HL-60 (cell line): Measurements from ENCODE around the gene MRTFA.

ENCODE experiments used
- DNase-seq, 2 experiments: peaks; one replicate each; pipeline ENCODE4 v3.0.0-alpha.2; 2010 to 2020; ENCODE audit warnings: low read depth in 1 of 2, low spot score in 1 of 2
- H3K27ac ChIP-seq: fragments of 250-450 bp; sonication (Bioruptor Pico); replicated peaks from 2 replicates; pipeline ENCODE4 v1.5.1; 2020; ENCODE audit warnings: mild to moderate bottlenecking, moderate library complexity
- H3K27me3 ChIP-seq: fragments of 250-450 bp; sonication (Bioruptor Pico); 2 replicates; pipeline ENCODE4 v1.5.1; 2021; ENCODE audit warnings: mild to moderate bottlenecking, moderate library complexity; ENCODE audit not compliant: insufficient read depth, poor library complexity, severe bottlenecking
- H3K4me3 ChIP-seq: replicated peaks from 2 replicates; pipeline ENCODE4 v1.5.1; 2011; ENCODE audit warnings: mild to moderate bottlenecking, control low read depth, low read length; ENCODE audit not compliant: insufficient read depth
- CTCF ChIP-seq: IDR thresholded peaks from one replicate; pipeline ENCODE4 v1.5.1; 2011; ENCODE audit warnings: low read length, control low read depth, inconsistent platforms; ENCODE audit not compliant: insufficient read depth
- GABPA ChIP-seq: IDR thresholded peaks from 2 replicates; pipeline ENCODE4 v1.6.1; 2012; ENCODE audit warnings: low read depth
- POLR2AphosphoS5 ChIP-seq: IDR thresholded peaks from 2 replicates; pipeline ENCODE4 v1.6.1; 2012; ENCODE audit warnings: low read depth
- REST ChIP-seq: IDR thresholded peaks from 2 replicates; pipeline ENCODE4 v1.6.1; 2012; ENCODE audit warnings: low read depth; ENCODE audit not compliant: insufficient replicate concordance
- SPI1 ChIP-seq: IDR thresholded peaks from 2 replicates; pipeline ENCODE4 v1.6.1; 2012; ENCODE audit warnings: low read depth, mild to moderate bottlenecking, borderline replicate concordance

MRTFA gene

GRCh38 chr22:40441761-40442390, 194.6 kb downstream of the MRTFA start:
- no peak overlapping the region for H3K27ac ChIP-seq
- peak in 1 of 2 experiments; percentile 61 for DNase-seq
- TF ChIP-seq CTCF (no peak), POLR2AphosphoS5 (no peak), SPI1 (no peak), GABPA (no peak), REST (no peak)
- no peaks in the 10 kb centered on the region for H3K27me3 ChIP-seq
- no peak overlapping the region for H3K4me3 ChIP-seq

- DNase-seq, result peak; percentile 85 to 87
- Histone ChIP-seq H3K4me3 (peak overlapping the region; percentile 4; the same call in 1 of the 2 replicates), H3K27me3 (no peaks in the 10 kb centered on the region), H3K27ac (peak overlapping the region; percentile 57)
- TF ChIP-seq POLR2AphosphoS5, result peak; percentile 44
- TF ChIP-seq GABPA, result no peak
- TF ChIP-seq CTCF, result peak; percentile 6
These were observed 199.8 kb downstream of the MRTFA start for GRCh38 chr22:40436505-40437431.

GRCh38 chr22:40434745-40435144, 201.8 kb downstream of the MRTFA start:
- DNase-seq, result peak; percentile 26 to 54
- Histone ChIP-seq H3K4me3 (no peak overlapping the region), H3K27ac (peak overlapping the region; percentile 57), H3K27me3 (no peaks in the 10 kb centered on the region)
- TF ChIP-seq SPI1 (peak; percentile 29; the same call in 1 of the 2 replicates), POLR2AphosphoS5 (no peak)

GRCh38 chr22:40434106-40434505, 202.4 kb downstream of the MRTFA start:
- peak overlapping the region; percentile 13; the same call in 1 of the 2 replicates for H3K27ac ChIP-seq
- no peaks in the 10 kb centered on the region for H3K27me3 ChIP-seq
- TF ChIP-seq SPI1 (no peak), CTCF (no peak), REST (no peak), POLR2AphosphoS5 (no peak), GABPA (no peak)
- DNase-seq, result no peak
- H3K4me3 ChIP-seq, result no peak overlapping the region
